Activated naive CD4-positive, alpha-beta T cell treated with anti-CD3 and anti-CD28 coated beads, Interleukin-2, amount 50 U/mL, for 16 hours (primary cell): ENCODE measurements around the gene TOB1.
"Not testable (repeated sequence)": the region's sequence is repeated elsewhere in the genome, so short reads cannot be mapped to it uniquely, and the experiment has no call there.

Source experiments
- DNase-seq: peaks from one replicate; pipeline ENCODE4 v3.0.0-alpha.2; 2020

The TOB1 gene

DNA sequence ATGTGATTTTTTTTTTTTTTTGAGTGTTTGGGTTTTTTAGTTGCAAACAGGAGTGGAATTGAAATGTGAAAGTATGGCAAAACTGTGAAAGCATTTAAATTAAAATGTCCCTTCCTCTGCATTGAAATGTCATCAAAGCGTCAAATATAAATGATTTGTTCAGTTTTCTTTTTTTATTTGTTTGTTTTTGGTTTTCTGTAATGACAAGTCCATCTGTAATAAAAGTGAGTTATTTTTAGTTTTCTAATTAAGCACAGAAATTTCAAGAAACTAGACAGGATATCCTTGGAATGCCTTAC lies 1.9 kb upstream of the TOB1 start:
- DNase-seq = no peak

- DNase-seq = peak; percentile 82
These were observed 1.4 kb upstream of the TOB1 start for GRCh38 chr17:50867363-50868139.

DNA sequence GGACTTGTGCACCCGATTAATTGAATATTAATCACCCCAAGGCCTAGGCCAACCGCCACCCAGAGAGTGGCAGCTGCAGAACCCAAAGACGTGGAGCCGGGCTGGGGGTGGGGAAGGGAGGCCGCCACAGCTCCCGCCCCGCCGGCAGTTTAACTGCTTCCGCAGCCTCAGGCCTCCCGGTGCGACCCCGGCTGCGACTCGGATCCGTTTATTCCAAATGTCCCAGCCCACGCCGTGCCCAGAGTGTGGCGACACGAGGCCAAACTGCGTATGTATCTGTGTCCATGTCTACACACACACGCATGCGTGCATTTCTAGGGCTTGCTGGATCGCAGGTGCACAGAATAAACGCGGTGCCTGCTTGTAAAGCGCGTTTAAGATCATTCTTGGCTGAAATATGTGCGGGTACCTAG lies 802 bp upstream of the TOB1 start:
- DNase-seq = peak; percentile 69

- DNase-seq = no peak
These were observed 290 bp downstream of the TOB1 start for GRCh38 chr17:50865868-50866260.

DNA sequence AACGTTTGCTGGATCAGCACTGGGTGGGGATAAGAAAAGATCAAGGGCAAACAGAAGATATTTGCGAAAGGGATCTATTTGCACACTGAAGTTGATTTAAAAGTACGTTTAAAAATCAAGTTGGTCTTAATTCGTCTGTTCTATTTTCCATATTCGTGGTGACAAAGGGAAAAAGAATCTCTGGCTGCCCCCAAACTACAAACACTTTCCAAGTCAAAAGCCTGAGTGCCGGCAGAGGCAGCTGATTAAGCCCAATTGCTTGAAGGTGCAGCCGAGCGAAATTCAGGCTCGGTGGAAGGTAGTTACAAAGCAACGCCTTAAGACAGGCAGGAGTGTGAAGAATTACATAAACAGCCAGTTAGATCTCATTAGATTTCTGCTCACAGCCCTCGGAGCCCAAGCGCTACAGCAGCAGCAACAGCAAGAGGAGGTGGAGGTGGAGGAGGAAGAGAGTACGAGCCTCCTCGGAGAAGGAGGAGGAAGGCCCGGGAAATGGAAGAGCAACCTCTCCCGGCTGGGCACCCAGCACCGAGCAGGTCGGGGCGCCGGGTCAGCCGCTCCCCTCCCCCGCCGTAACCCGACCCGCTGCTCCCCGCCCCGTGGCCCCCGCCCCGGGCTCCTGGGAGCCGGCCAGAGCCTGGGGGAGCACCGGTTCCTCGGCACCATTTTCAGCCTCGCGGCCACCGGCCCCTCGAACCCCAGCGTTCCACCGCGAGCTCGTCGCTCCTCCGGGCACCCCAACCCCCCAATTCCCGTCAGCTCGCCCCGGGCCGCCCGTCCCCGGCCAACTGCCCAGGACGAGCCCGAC lies 890 bp downstream of the TOB1 start:
- DNase-seq = peak; percentile 52

GRCh38 chr17:50864747-50865059 lies 1.5 kb downstream of the TOB1 start:
- no peak for DNase-seq

- DNase-seq = no peak
These were observed 2.2 kb downstream of the TOB1 start for GRCh38 chr17:50863931-50864330.

- DNase-seq = no peak
These were observed 2.8 kb downstream of the TOB1 start for GRCh38 chr17:50863221-50863843.

- DNase-seq = no peak
These were observed 4.2 kb downstream of the TOB1 start for GRCh38 chr17:50861822-50862528.

GRCh38 chr17:50861334-50861676 lies 4.8 kb downstream of the TOB1 start:
- DNase-seq = no peak

DNA sequence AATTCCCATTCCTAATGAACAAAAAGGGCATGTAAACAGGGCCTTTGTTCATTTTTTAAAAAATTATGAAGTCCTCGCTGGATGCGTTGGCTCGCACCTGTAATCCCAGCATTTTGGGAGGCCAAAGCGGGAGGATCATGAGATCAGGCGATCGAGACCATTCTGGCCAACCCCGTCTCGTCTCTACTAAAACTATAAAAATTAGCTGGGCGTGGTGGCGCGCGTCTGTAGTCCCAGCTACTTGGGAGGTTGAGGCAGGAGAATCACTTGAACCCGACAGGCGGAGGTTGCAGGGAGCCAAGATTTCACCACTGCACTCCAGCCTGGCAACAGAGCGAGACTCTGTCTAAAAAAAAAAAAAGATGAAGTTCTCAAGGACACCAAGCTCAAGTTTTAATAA lies 6.4 kb downstream of the TOB1 start:
- not testable (repeated sequence) for DNase-seq

GRCh38 chr17:50858486-50859225 lies 7.5 kb downstream of the TOB1 start:
- no peak for DNase-seq

GRCh38 chr17:50856431-50856830 lies 9.7 kb downstream of the TOB1 start:
- no peak for DNase-seq

GRCh38 chr17:50855708-50856330 lies 10.3 kb downstream of the TOB1 start:
- no peak for DNase-seq

- DNase-seq = no peak
These were observed 12.4 kb downstream of the TOB1 start for GRCh38 chr17:50853781-50854180.

GRCh38 chr17:50853015-50853615 lies 13.0 kb downstream of the TOB1 start:
- DNase-seq = no peak

- no peak for DNase-seq
These were observed 15.5 kb downstream of the TOB1 start for GRCh38 chr17:50850640-50851039.

DNA sequence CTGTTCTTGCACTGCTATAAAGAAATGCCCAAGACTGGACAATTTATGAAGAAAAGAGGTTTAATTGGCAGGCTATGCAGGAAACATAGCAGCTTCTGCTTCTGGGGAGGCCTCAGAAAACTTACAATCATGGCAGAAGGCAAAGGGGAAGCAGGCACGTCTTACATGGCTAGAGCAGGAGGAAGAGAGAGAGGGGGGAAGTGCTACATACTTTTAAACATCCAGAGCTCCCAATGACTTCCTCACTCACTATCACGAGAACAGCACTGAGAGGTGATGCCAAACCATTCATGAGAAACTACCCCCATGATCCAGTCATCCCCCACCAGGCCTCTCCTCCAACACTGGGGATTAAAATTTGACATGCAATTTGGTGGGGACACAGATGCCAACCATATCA lies 17.4 kb downstream of the TOB1 start:
- no peak for DNase-seq

GRCh38 chr17:50848039-50848438 lies 18.1 kb downstream of the TOB1 start:
- DNase-seq = no peak

DNA sequence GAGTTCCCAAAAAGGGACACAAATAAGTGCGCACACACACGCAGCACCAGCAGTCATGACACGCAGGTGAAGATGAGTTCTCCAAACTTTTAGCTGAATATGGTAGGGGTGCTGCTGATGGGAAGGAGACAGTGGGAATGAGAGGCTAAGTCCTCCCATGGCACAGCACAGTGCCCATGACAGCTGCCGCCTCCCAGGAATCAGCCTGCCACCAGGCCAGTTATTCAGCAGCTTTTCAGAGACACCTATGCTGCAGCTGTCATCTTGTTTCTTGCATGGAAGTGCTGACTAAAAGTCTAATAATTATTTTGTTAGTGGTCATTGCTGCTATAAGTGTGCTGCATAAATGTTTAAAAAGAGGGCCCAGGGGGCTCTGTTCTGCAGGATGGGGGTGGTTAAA lies 18.6 kb downstream of the TOB1 start:
- no peak for DNase-seq

DNA sequence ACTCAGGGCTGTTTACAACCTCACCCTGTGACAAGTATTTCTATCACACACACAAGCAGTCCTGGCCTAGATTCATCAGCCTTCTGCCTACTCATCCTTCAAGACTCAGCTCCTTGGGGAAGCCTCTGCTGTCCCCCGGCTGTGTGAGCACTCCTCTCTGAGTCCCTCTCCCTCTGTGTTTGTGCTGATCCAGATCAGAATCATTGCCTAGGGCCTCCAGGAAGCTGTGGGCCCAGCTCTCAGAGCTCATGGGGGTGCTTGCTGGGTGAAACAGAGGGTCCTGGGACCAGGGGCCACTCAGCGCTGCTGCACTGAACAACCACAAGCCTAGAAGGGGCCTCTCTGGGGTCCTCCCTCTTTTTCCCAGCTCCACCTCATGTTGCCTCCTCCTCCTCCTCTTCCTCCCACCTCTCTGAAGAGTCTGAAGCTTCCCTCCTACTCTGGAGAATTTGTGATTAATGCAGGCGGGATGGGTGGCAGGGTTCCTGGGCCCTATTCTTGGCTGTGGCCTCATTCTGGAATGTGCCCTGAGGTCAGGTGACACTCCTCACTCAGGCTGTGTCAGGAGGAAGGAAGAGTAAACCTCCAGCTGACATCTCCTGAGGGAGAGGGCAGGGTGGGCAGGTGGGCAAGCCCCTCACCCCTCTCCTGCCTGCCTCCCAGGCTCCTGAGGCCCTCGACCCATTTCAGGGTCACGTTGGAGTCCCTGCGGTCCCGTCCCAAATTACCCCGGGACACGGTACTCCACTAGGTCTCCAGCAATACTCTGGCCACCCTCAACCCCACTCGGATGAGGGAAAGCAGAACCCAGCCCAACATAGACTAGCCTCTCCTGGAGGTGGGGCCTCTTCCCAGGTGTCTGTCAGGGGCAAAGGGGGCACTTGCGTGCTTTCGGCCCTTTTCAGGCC lies 20.7 kb downstream of the TOB1 start:
- DNase-seq = no peak
